Nephron progenitor cell (in vitro differentiated cells): ENCODE data around the gene IGF2BP1.

Source experiments
- DNase-seq: peaks from one replicate; pipeline ENCODE4 v3.0.0; 2021
- H3K27ac Mint-ChIP-seq: 2 replicates; pipeline ENCODE4 v1.8.0; 2021; ENCODE audit warnings: mild to moderate bottlenecking, moderate library complexity, mixed read lengths
- H3K27me3 Mint-ChIP-seq: 2 replicates; pipeline ENCODE4 v1.8.0; 2021; ENCODE audit warnings: mild to moderate bottlenecking, low read depth, mixed read lengths; ENCODE audit not compliant: poor library complexity
- H3K36me3 Mint-ChIP-seq: 2 replicates; pipeline ENCODE4 v1.8.0; 2021; ENCODE audit warnings: low read depth, mixed read lengths
- H3K4me1 Mint-ChIP-seq: 2 replicates; pipeline ENCODE4 v1.8.0; 2021; ENCODE audit warnings: mixed read lengths
- H3K4me3 Mint-ChIP-seq: 2 replicates; pipeline ENCODE4 v1.8.0; 2021; ENCODE audit warnings: mild to moderate bottlenecking, moderate library complexity, mixed read lengths
- H3K9me3 Mint-ChIP-seq: 2 replicates; pipeline ENCODE4 v1.8.0; 2021; ENCODE audit warnings: mild to moderate bottlenecking, moderate library complexity, mixed read lengths
- CTCF ChIP-seq: fragments of 200-600 bp; sonication (generic); IDR thresholded peaks from 2 replicates; pipeline ENCODE4 v1.5.0; 2021; ENCODE audit warnings: antibody characterized with exemption

The IGF2BP1 gene

GRCh38 chr17:48996722-48997102 is 473 bp upstream of the IGF2BP1 start:
- Mint-ChIP-seq H3K4me1 (peaks cover 52% of the 10 kb centered on the region), H3K27me3 (peaks cover 8% of the 10 kb centered on the region), H3K36me3 (peaks cover 32% of the 10 kb centered on the region), H3K9me3 (no peaks in the 10 kb centered on the region), H3K4me3 (peak overlapping the region; percentile 97), H3K27ac (peak overlapping the region; percentile 98)
- TF ChIP-seq CTCF: no peak
- DNase-seq: no peak

DNA sequence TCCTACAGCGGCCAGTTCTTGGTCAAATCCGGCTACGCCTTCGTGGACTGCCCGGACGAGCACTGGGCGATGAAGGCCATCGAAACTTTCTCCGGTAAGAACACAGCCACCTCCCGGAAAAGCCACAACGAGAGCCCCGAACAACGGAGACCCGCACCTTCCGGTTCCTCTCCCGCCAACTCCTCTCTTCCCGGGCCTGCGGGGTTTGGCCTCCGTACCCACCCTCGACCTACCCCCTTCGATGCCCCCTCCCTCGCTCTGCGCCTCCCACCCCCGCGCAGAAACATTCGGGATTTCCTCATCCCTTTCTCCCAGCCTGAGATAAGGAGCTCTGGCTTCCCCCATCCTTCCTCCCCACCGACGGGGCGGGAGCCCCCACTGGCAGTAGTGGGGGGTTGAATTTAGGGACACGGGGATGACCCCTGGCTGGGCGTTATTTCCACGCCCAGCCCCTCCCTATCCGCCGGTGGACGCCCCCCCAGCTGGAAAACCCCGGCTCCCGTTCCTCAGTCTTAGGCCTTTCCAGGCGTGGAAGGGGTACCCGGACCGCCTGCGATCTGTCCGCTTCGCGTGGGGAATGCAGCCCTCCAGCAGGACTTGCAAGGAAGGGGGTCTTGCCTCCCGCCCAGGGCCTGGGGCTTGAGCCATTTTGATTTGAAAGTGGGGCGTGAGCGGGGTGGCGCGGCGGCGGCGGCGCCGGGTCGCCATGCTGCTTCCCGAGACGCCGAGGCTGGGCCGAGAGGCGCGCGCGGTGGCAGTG is 822 bp downstream of the IGF2BP1 start:
- peak; percentile 46 for DNase-seq
- Mint-ChIP-seq H3K36me3 (peaks cover 34% of the 10 kb centered on the region), H3K9me3 (no peaks in the 10 kb centered on the region), H3K27ac (peak overlapping the region; percentile 98), H3K27me3 (peaks cover 8% of the 10 kb centered on the region), H3K4me3 (peak overlapping the region; percentile 97), H3K4me1 (peaks cover 51% of the 10 kb centered on the region)
- TF ChIP-seq CTCF: no peak

- no peak for TF ChIP-seq CTCF
- peak overlapping the region; percentile 97 for H3K4me3 Mint-ChIP-seq
- H3K4me1 Mint-ChIP-seq: peaks cover 51% of the 10 kb centered on the region
- H3K27ac Mint-ChIP-seq: peak overlapping the region; percentile 97
- H3K36me3 Mint-ChIP-seq: peaks cover 34% of the 10 kb centered on the region
- no peak for DNase-seq
- H3K9me3 Mint-ChIP-seq: no peaks in the 10 kb centered on the region
- H3K27me3 Mint-ChIP-seq: peaks cover 8% of the 10 kb centered on the region
These were observed 1.6 kb downstream of the IGF2BP1 start for GRCh38 chr17:48998587-48999440.

DNA sequence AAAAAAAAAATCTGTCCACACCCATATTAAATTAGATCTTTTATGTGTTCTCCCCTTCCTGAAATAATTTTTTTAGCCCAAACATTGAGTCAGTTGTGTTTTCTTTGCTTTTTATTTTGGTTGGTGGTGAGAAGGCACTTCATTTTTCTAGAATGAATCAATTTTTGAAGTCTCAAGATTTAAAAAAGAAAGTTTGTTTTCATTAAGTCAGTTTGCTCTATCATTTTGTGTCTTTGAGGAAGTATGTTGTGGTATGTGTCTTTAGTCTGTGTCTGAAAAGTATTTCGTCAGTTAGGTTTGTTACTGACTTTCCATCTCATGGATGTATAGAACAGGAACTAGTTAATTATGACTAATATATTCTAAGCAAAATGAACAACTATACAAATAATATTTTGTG is 3.8 kb downstream of the IGF2BP1 start:
- Mint-ChIP-seq H3K27ac (peak overlapping the region; percentile 97), H3K9me3 (no peaks in the 10 kb centered on the region), H3K36me3 (peaks cover 52% of the 10 kb centered on the region), H3K27me3 (peaks cover 8% of the 10 kb centered on the region), H3K4me3 (peak overlapping the region; percentile 97), H3K4me1 (peaks cover 57% of the 10 kb centered on the region)
- no peak for DNase-seq
- TF ChIP-seq CTCF: no peak

DNA sequence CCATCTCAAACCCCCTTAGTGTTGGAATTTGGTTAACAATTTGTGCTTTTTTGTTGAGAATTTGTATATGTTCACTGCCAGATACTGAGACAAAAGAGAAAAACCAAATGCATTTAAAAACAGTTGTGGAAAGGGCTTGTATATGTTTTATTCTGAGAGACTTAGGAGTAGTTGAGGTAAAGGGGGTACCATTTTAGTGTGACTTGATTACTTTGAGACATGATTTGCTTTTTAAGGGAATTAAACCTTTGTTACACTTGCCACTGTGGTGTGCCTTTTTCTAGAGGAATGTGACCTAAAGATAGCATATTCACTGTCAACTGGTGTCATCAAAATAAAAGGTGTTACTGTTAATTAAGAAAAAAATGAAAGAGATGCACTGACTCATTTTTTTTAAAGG is 4.5 kb downstream of the IGF2BP1 start:
- no peak for DNase-seq
- H3K9me3 Mint-ChIP-seq: no peaks in the 10 kb centered on the region
- H3K36me3 Mint-ChIP-seq: peaks cover 59% of the 10 kb centered on the region
- H3K27me3 Mint-ChIP-seq: peaks cover 5% of the 10 kb centered on the region
- no peak for TF ChIP-seq CTCF
- peaks cover 64% of the 10 kb centered on the region for H3K4me1 Mint-ChIP-seq
- H3K4me3 Mint-ChIP-seq: peak overlapping the region; percentile 97
- peak overlapping the region; percentile 96 for H3K27ac Mint-ChIP-seq
